NCI-H1436 (cell line): ENCODE data around the gene MSH4.
"Not testable (repeated sequence)": the region's sequence is repeated elsewhere in the genome, so short reads cannot be mapped to it uniquely, and the experiment has no call there.

Experiments used
- DNase-seq: peaks from one replicate; lab custom pipeline; 2025; lab: John Stamatoyannopoulos, UW

The MSH4 gene

GRCh38 chr1:75796376-75797272, at the start of gene MSH4:
MSH4 (plus strand) TSS chr1:75796882; CDS start chr1:75796986, 104 bp downstream.
- DNase-seq: peak; percentile 2

GRCh38 chr1:75757210-75757609, 39.5 kb upstream of the MSH4 start:
- not testable (repeated sequence) for DNase-seq

- not testable (repeated sequence) for DNase-seq
These were observed 38.1 kb upstream of the MSH4 start for GRCh38 chr1:75758543-75758942.

DNA sequence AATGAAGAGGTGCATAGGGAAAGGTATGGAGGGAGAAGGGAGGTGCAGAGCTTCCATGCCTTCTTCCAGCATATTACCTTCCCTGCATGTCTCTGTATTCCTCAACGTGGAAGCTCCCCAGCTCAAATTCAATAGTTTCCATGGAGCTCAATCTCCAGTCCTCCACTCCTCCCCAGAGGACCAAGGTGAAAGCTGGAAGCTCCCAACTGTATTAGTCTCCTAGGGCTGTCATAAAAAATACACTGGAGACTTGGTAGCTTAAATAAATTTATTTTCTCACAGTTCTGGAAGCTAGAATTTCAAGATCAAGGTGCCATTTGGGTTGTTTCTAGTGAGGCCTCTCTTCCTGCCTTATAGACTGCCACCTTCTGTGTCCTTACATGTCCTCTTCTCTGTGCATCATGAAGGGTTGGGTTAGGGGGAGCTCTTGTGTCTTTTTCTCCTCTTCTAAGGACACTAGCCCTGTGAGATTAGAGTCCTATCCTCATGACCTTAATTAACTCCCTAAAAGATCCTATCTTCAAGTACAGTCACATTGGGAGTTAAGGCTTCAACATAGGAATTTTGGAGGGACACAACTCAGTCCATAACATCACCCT, 32.5 kb upstream of the MSH4 start:
- DNase-seq: no peak

DNA sequence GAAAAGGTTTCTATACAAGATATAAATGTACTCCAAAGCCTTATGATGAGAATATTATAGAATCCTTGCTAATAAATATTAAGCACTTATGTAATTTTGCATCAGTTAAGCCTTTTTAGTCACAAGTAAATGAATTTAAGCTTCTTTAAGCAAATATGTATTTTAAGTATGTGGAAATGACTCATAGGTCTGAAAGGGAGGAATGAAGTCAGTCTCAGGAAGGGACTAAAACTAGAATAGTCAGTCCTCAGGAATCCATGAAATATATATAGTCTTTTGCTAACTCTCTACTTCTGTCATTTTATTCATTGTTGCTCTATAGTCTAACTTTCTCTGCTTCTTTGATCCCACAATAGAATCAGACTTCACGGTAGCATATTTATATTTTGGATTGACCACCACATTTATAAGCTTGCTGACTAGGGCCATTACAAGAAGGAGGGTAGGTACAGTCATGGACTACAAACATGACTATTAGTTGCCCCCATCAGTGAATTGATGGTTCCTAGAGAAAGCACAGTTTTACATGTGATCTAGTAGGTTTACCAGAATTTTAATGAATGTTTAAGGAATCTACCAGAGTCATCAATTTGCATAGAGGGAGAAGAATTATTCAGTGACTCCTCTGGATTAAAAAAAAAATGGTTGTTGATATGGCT, 30.9 kb upstream of the MSH4 start:
- DNase-seq: no peak

- DNase-seq: no peak
These were observed 28.7 kb upstream of the MSH4 start for GRCh38 chr1:75768016-75768415.

- DNase-seq: no peak
These were observed 25.9 kb upstream of the MSH4 start for GRCh38 chr1:75770761-75771160.

DNA sequence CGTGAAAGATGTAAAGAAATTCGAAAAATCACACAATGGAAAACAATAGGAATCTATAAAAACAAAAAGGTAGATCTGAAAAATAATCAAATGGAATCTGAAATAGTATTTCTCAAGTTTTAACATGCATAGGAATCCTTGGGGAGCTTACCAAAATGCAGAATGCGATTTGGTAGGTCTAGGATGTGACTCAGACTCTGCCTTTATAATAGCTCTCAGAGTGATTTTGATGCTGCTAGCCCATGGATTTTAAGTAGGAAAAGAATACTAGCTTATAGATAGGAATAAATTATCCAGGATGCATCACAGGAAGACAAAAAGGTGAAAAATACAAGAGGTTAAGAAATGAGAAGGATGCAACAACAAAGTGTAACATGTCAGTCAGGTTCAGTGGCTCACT, 24.7 kb upstream of the MSH4 start:
- no peak for DNase-seq

DNA sequence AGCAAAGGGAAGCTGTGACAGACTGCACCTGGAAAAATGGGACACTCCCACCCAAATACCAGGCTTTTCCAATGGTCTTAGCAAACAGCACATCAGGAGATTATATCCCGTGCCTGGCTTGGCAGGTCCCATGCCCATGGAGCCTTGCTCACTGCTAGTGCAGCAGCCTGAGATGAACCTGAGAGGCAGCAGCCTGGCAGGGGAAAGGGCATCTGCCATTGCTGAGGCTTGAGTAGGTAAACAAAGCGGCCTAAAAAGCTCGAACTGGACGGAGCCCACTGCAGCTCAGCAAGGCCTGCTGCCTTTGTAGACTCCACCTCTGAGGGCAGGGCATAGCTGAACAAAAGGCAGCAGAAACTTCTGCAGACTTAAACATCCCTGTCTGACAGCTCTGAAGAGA, 18.9 kb upstream of the MSH4 start:
- DNase-seq: not testable (repeated sequence)

- not testable (repeated sequence) for DNase-seq
These were observed 18.0 kb upstream of the MSH4 start for GRCh38 chr1:75778694-75779093.

- DNase-seq: not testable (repeated sequence)
These were observed 16.5 kb upstream of the MSH4 start for GRCh38 chr1:75780183-75780582.

DNA sequence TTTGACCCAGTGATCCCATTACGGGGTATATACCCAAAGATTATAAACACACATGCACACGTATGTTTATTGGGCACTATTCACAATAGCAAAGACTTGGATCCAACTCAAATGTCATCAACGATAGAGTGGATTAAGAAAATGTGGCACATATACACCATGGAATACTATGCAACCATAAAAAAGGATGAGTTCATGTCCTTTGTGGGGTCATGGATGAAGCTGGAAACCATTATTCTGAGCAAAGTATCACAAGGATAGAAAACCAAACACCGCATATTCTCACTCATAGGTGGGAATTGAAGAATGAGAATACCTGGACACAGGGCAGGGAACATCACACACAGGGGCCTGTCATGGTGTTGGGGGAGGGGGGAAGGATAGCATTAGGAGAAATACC, 12.8 kb upstream of the MSH4 start:
- not testable (repeated sequence) for DNase-seq

GRCh38 chr1:75785320-75785982, 11.2 kb upstream of the MSH4 start:
- DNase-seq: no peak

- peak; percentile 94 for DNase-seq
These were observed 10.5 kb upstream of the MSH4 start, which contains the start of gene RABGGTB for GRCh38 chr1:75785983-75786853. RABGGTB (plus strand) TSS chr1:75786256; CDS start chr1:75786272, 16 bp downstream.

DNA sequence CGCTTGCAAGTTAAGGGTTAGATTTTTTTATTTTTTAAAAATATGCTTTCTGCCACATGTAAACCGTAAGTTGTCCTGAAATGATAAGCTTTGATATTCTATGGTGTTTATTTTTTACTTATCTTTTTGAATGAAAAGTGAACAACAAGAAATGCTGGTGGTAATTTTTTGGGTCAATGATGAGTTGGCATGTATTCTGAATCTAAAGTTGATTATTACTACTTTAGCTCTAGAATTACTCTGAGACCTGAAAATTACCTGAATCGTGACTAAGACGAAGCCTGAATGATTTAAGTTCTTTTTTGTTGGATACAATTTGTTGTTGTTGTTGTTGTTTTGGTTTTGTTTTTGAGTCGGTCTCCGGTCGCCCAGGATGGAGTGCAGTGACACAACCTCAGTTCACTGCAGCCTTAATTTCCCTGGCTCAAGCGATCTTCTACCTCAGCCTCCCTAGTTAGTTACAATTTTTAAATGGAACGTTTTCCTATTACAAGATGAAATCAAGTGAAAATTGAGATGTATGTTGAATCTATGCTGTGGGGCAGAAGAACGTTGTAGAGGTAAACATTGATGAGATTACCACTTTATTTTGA, 9.7 kb upstream of the MSH4 start:
- DNase-seq: no peak

GRCh38 chr1:75787524-75787923, 9.2 kb upstream of the MSH4 start:
- DNase-seq: no peak

DNA sequence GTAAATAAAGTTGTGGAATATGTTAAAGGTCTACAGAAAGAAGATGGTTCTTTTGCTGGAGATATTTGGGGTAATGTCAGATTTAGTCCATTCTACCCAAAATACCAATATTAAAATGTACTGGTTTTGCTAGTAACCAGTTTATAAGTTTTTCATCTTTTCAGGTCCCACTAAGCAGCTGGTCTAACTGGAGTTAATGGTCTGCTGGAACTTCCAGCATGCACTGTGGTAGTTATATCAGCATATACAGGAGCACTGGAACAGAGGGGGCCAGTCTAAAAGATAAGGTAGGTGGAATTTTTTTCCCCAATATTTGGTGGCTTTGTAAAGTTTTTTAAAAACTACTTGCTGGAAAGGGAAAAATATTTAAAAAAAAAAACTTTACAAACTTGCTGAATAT, 6.7 kb upstream of the MSH4 start:
- DNase-seq: no peak

DNA sequence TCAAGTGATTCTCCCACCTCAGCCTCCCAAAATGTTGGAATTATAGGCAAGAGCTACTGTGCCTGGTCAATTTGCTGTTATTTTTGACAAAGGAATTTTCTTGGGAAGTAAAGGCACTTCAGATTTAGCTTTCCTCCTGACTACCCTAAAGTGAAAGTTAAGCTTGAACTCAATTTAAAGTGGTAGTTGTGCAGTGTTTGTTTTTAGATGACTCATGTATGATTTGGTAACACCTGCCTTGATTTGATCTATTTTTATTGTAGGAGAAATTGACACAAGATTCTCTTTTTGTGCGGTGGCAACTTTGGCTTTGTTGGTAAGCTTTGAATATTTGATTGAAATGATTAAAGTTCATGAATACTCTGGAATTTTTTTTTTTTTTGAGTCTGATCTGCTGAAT, 5.7 kb upstream of the MSH4 start:
- DNase-seq: no peak

DNA sequence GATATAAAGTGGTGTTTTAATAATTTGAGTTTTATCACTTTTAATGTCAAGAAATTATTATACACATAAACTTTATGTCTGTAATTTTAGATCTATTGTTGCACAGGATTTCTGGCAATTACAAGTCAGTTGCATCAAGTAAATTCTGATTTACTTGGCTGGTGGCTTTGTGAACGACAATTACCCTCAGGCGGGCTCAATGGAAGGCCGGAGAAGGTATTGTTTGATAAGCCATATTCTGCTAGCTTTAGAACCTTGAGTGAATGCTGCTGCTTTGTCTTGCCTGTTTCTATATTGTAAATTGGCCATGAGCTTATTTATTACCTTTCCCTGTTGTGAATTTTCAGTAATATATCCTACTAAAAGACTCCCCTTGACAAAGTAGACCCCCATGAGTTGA, 4.6 kb upstream of the MSH4 start:
- no peak for DNase-seq

GRCh38 chr1:75794382-75794781, 2.3 kb upstream of the MSH4 start:
- no peak for DNase-seq

DNA sequence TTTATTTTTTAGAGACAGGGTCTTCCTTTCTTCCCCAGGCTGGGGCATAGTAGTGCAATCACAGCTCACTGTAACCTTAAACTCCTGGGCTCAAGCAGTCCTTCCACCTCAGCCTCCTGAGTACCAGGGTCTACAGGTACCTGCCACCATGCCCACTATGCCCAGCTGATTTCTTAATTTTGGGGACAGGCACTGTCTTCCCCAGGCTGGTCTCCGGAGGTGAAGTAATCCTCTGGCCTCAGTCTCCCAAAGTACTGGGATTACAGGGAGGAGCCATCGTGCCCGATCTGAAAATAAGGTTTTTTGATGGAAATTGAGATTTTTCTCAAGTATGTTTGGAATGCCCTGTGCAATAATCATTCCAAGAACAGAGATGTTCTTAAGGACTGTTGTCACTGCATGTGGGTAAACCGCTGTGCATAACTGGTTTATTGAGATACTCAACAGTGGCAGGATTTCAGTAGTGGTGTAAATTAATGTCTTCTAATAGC, 934 bp upstream of the MSH4 start:
- no peak for DNase-seq
